Measurements from ENCODE around the gene NECTIN3. TPM values are rescaled to one million over a fixed set of nuclear protein-coding genes. Genes with fewer than 3 reads are reported as not detected.

NECTIN3 gene
- total RNA-seq, 3 donors from 2014 or later = 17.1 to 33.0 (median 19.7) TPM

DNA sequence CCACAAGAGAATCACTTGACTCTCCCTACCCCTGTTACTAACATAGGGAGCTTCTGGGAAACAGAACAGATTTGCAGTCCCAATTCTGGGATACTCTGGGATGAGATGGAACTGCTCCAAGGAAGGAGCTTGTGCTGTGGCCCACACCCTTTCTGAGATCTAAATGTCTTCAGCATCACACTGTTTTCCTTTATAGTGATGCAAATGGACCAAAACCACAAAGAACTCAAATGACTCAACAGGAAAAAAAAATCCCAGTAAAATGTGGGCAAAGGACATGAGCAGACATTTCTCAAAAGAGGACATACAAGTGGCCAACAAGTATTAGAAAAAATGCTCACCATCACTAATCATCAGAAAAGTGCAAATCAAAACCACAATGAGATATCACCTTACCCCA, 155.6 kb downstream of the NECTIN3 start:
- no peak for DNase-seq (ENCODE audit: low spot score in 2 of 2)
- no peaks in the 10 kb centered on the region for H3K36me3 ChIP-seq
- H3K4me1 ChIP-seq = no peaks in the 10 kb centered on the region
- peaks cover 0 to 8% of the 10 kb centered on the region in 2 donors for H3K9me3 ChIP-seq
- intact Hi-C loops (cut with DNase I; ENCODE audit: low total_unique reads) = no loop called here
- H3K27me3 ChIP-seq = no peaks in the 10 kb centered on the region
- TF ChIP-seq POLR2A (IDR thresholded peaks at IDR 0.05) (no peak), POLR2AphosphoS5 (IDR thresholded peaks at IDR 0.05) (no peak)
- TF ChIP-seq, protein P1, sequence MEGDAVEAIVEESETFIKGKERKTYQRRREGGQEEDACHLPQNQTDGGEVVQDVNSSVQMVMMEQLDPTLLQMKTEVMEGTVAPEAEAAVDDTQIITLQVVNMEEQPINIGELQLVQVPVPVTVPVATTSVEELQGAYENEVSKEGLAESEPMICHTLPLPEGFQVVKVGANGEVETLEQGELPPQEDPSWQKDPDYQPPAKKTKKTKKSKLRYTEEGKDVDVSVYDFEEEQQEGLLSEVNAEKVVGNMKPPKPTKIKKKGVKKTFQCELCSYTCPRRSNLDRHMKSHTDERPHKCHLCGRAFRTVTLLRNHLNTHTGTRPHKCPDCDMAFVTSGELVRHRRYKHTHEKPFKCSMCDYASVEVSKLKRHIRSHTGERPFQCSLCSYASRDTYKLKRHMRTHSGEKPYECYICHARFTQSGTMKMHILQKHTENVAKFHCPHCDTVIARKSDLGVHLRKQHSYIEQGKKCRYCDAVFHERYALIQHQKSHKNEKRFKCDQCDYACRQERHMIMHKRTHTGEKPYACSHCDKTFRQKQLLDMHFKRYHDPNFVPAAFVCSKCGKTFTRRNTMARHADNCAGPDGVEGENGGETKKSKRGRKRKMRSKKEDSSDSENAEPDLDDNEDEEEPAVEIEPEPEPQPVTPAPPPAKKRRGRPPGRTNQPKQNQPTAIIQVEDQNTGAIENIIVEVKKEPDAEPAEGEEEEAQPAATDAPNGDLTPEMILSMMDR (IDR thresholded peaks at IDR 0.05) = no peak
- H3K27ac ChIP-seq = no peak overlapping the region
- no peak overlapping the region for H3K4me3 ChIP-seq

GRCh38 chr3:111229301-111229700, 157.7 kb downstream of the NECTIN3 start:
- TF ChIP-seq POLR2A (IDR thresholded peaks at IDR 0.05) (no peak), POLR2AphosphoS5 (IDR thresholded peaks at IDR 0.05) (no peak)
- TF ChIP-seq, protein P1 (IDR thresholded peaks at IDR 0.05) = no peak
- no peak overlapping the region for H3K27ac ChIP-seq
- H3K27me3 ChIP-seq = no peaks in the 10 kb centered on the region
- H3K4me3 ChIP-seq = no peak overlapping the region
- no peak for DNase-seq (ENCODE audit: low spot score in 2 of 2)
- H3K9me3 ChIP-seq = peaks cover 0 to 8% of the 10 kb centered on the region in 2 donors
- H3K4me1 ChIP-seq = no peaks in the 10 kb centered on the region
- H3K36me3 ChIP-seq = no peaks in the 10 kb centered on the region
- intact Hi-C loops (cut with DNase I; ENCODE audit: low total_unique reads) = no loop called here

DNA sequence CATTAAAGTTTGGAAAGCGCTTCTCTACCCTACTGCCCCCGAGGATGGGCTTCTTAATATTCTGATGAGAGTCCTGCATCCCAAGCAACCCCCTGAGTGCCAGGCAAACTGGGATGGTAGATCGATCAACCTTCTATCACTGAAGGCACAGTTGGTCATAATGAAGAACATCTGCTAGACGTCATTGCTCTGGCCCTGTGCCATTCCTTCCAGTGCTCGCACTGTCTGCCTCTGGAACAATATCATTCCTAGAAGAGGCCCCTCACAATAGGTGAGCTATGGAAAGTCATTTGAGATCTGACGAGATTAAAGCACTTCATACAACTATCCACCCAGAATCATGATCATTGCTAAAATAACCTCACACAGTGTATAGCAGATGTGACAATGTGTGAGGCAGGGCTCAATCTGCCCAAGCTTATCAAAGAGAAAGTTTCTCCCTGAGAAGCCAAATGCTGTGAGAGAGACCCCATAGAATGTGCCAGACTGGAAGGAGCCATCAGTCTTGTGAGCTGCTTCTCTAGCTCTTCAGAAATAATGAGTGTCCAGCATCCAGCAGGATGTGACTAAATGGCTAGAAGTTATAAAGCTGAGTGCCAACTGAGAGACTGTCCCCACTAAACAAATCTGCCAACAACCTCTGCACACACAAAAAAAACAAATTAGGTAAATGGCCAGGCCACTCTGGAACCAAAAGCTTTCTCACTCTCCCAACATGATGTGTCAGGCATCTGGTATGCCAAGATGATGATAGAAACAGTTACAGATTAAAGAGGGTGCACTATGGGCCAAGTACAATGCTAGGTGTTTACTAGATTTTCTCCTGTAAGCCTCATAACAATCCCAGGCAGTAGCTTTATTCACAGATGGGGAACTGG, 165.5 kb downstream of the NECTIN3 start:
- no peaks in the 10 kb centered on the region for H3K4me1 ChIP-seq
- no peak overlapping the region for H3K27ac ChIP-seq
- intact Hi-C loops (cut with DNase I; ENCODE audit: low total_unique reads) = no loop called here
- H3K36me3 ChIP-seq = no peaks in the 10 kb centered on the region
- H3K9me3 ChIP-seq = peaks cover 1 to 16% of the 10 kb centered on the region in 2 donors
- DNase-seq (ENCODE audit: low spot score in 2 of 2) = no peak
- TF ChIP-seq POLR2AphosphoS5 (IDR thresholded peaks at IDR 0.05) (no peak), POLR2A (IDR thresholded peaks at IDR 0.05) (no peak)
- TF ChIP-seq, protein P1 (IDR thresholded peaks at IDR 0.05) = no peak
- no peak overlapping the region for H3K4me3 ChIP-seq
- no peaks in the 10 kb centered on the region for H3K27me3 ChIP-seq

DNA sequence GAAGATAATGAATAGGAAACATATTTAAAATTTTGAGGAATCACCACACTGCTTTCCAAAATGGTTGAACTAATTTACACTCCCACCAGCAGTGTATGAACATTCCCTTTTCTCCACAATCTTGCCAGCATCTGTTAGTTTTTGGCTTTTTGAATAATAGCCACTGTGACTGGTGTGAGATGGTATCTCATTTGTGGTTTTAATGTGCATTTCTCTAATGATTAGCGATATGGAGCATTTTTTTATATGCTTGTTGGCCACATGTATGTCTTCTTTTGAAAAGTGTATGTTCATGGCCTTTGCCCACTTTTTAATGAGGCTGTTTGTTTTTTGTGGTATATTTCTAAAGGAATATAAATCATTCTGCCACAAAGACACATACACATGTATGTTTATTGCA, 166.3 kb downstream of the NECTIN3 start:
- no peaks in the 10 kb centered on the region for H3K27me3 ChIP-seq
- TF ChIP-seq, protein P1 (IDR thresholded peaks at IDR 0.05) = no peak
- TF ChIP-seq POLR2A (IDR thresholded peaks at IDR 0.05) = no peak
- no peak for TF ChIP-seq POLR2AphosphoS5 (IDR thresholded peaks at IDR 0.05)
- H3K4me1 ChIP-seq = no peaks in the 10 kb centered on the region
- H3K4me3 ChIP-seq = no peak overlapping the region
- DNase-seq (ENCODE audit: low spot score in 2 of 2) = no peak
- no peak overlapping the region for H3K27ac ChIP-seq
- intact Hi-C loops (cut with DNase I; ENCODE audit: low total_unique reads) = no loop called here
- peaks cover 9 to 25% of the 10 kb centered on the region in 2 donors for H3K9me3 ChIP-seq
- H3K36me3 ChIP-seq = no peaks in the 10 kb centered on the region

GRCh38 chr3:111238885-111239284, 167.3 kb downstream of the NECTIN3 start:
- Histone ChIP-seq H3K27me3 (no peaks in the 10 kb centered on the region), H3K27ac (no peak overlapping the region), H3K4me1 (no peaks in the 10 kb centered on the region), H3K9me3 (peaks cover 13 to 26% of the 10 kb centered on the region in 2 donors), H3K4me3 (no peak overlapping the region), H3K36me3 (no peaks in the 10 kb centered on the region)
- intact Hi-C loops (cut with DNase I; ENCODE audit: low total_unique reads) = no loop called here
- DNase-seq (ENCODE audit: low spot score in 2 of 2) = no peak
- no peak for TF ChIP-seq POLR2AphosphoS5 (IDR thresholded peaks at IDR 0.05)
- no peak for TF ChIP-seq POLR2A (IDR thresholded peaks at IDR 0.05)
- TF ChIP-seq, protein P1 (IDR thresholded peaks at IDR 0.05) = no peak

Measured in breast epithelium (tissue), 4 donors.